Stimulated activated CD4-positive, alpha-beta T cell treated with anti-CD3 and anti-CD28 coated beads, Interleukin-2, amount 100 ng/mL, for 24 hours (primary cell): ENCODE data around the gene CYP2C19.
"Not testable (repeated sequence)": the region's sequence is repeated elsewhere in the genome, so short reads cannot be mapped to it uniquely, and the experiment has no call there.

Experiments
- DNase-seq, 2 donors: peaks; one replicate each; pipeline ENCODE4 v3.0.0-alpha.2; 2020

CYP2C19 gene

DNA sequence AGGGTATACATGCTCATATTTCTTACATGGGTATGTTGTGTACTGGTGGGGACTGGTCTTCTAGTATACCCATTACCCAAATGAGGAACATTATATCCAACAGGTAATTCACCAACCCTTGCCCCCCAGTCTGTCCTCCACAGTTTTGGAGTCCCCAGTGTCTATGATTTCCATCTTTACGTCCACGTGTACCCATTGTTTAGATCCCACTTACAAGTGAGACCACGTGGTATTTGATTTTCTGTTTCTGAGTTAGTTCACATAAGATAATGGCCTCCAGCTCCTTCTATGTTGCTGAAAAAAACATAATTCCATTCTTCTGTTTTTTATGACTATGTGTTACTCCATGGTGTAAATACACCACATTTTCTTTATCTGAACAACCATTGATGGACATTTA lies 126.6 kb downstream of the CYP2C19 start:
- no peak for DNase-seq

DNA sequence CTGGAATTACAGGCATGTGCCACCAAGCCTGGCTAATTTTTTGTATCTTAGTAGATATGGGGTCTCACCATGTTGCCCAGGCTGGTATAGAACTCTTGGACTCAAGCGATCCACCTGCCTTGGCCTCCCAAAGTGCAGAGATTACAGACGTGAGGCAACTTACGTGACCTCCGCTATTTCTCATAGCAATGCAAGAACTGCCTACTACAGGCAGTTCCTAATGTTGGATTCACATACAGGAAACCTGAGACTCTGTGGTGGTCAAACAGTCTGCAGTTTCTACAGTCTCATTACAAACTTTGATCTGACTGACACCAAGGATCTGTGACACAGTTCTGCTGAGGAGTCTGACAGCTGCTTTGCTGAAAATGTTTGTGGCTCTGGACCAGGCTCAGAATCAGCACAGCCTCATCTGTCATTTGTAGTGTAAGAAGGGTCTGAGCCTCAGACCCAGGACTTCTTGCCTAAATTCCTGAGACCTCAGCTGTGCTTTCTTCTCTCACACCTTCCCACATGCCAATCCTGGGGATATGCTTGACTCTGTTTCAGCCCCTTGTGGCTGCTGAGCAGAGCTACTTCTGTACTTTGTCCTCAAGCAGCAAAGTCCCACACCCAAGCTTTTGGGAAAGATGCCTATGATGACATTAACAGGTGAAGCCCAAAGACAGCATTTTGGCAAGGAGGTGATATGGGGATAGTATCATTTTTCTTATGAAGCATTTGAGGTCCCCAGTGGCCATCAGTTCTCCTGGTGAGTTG lies 128.0 kb downstream of the CYP2C19 start:
- DNase-seq, result no peak

DNA sequence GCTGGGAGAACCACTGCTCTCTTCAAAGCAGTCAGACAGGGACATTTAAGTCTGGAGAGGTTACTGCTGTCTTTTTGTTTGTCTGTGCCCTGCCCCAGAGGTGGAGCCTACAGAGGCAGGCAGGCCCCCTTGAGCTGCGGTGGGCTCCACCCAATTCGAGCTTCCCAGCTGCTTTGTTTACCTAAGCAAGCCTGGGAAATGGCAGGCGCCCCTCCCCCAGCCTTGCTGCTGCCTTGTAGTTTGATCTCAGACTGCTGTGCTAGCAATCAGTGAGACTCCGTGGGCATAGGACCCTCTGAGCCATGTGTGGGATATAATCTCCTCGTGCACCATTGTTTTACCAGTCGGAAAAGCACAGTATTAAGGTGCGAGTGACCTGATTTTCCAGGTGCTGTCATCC lies 135.9 kb downstream of the CYP2C19 start:
- DNase-seq, result not testable (repeated sequence)

DNA sequence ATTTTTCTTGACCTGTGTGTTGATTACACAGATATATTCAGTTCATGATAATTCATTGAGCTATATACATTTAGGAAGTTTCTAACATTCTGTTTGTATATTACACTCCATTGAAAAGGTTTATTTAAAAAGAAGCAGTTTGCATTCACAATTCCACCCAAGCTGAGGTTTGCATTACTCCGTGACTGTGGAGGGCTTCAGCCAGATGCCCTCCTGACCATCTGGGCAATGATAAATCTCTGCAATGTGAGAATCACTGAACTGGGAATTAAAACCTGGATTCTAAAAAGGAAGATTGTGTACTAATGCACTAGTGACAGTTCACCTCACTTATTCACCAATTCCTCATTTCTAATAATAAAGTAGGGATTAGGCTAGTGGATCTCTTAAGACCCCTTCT lies 139.6 kb downstream of the CYP2C19 start:
- DNase-seq, result no peak

DNA sequence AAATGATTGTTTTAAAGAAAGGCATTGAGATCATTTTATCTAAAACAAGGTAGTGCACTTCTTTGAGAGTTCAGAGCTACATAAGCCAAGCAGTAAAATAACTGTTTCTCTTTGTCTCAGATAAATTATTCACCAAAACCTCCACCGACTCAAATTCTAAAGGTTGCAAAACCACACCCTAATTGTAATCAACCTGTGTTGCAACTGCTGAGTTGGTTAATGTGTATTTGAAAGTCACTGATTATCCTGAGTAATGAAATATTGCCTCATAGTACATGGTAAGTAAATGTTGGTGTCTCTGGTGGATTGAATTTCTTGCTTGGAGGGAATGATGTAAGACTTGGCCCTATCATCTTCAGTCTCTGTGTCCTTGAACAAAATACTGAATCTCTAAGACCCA lies 140.1 kb downstream of the CYP2C19 start:
- DNase-seq, result no peak
